Renal pelvis (tissue), 4 donors: ENCODE measurements around the gene IGFBP7. TPM values are rescaled to one million over a fixed set of nuclear protein-coding genes. Genes with fewer than 3 reads are reported as not detected.

Experiments
- DNase-seq: peaks from one replicate; pipeline ENCODE4 v3.0.0-alpha.2; 2013
- polyA plus RNA-seq, 3 donors: library from polyadenylated mRNA; unstranded; fragments of 120-200 nt; gene quantifications; one replicate each; pipeline ENCODE4 v1.2.1, GENCODE V29; 2013; ENCODE audit not compliant: insufficient read length in 3 of 3

IGFBP7 gene
- polyA plus RNA-seq, 3 donors, result 485 to 533 (median 497) TPM

DNA sequence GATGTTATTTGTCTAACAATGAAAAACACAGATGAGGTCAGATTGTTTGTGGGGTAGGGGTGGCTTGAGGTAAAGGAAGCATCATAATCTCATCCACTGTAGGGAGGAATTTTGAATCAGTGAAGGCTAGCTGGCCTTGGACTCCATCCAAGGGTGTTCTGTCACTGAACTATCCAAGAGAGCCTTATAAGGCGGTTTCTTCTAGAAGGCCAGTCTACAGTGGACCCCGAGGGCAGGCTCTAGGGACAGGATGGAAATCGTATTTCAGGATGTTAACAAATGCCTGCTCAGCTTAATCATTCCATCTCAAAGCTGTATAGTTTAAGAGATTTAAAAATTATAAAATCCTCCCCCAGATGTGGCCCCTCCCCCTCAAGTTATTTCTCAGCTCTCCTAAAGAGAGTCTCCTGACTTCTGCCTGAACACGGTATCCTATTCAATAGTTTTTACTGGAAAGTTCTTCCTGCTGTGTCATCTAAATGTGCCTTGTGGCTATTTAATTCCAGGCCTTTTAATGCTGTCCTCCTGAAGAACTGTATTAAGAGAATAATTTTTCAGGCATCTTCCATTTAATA is 8.0 kb downstream of the IGFBP7 start:
- DNase-seq, result peak; percentile 86

- DNase-seq, result no peak
Observed at GRCh38 chr4:57100979-57101651, 9.1 kb downstream of the IGFBP7 start.

GRCh38 chr4:57099363-57099762 is 10.8 kb downstream of the IGFBP7 start:
- DNase-seq, result no peak

GRCh38 chr4:57098941-57099340 is 11.2 kb downstream of the IGFBP7 start:
- no peak for DNase-seq

DNA sequence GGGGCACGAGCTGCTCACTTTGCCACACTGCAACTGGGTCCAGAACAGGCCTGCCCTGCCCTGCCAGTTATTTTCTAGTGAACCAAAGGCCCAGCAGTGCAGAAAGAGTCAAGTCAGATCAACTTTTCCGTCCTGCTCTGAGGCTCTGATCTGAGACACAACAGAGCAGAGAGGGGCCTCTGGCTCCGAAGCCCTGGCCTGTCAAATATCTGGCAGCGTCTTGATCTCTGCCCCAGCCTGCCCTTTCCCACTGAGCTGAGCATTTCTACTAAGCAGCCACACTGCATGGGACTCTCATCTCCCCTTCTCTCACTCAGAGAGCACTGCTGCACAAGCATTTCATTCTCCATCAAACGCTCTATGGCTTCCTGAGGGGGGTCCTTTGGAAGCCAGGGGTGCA is 11.8 kb downstream of the IGFBP7 start:
- DNase-seq, result no peak

GRCh38 chr4:57097711-57098110 is 12.5 kb downstream of the IGFBP7 start:
- no peak for DNase-seq

DNA sequence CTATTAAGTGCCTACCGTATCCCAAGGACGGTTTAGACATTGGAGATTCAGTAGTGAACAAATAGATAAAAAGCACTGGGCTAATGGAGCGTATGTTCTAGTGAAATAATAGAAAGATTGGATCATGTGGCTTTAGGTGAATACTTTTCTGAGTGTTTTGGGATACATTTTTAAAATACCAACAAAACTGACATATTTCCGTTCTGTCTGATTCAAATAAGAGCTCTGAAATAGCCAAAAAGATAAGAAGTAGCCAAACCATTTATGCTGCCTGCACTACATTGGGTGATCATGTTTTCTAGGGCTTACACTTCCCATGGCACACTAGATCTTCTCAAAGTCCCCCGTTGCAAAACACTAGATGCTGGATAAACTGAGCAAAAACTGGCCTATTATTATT is 14.2 kb downstream of the IGFBP7 start:
- no peak for DNase-seq

DNA sequence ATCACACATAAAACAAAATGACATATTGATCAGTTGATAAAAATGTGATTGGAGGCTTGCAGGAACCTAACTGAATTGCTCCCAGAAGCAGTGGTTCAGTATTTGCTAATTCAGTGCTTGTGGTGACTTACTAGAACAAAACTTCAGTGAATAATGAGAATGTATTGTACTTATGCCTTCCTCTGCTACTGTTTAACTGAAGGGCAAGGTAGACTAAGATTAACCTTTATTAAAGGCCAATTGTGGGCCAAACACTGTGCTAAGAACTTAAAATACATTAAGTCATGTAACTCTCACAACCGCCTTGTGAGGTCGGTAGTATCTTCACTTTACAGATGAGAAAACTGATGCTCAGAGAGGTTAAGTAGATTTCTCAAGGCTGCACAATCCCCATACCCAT is 14.9 kb downstream of the IGFBP7 start:
- no peak for DNase-seq

GRCh38 chr4:57094832-57095223 is 15.4 kb downstream of the IGFBP7 start:
- no peak for DNase-seq

- DNase-seq, result no peak
Observed at GRCh38 chr4:57093845-57094831, 16.0 kb downstream of the IGFBP7 start.

- DNase-seq, result no peak
Observed at GRCh38 chr4:57091657-57092162, 18.5 kb downstream of the IGFBP7 start.

DNA sequence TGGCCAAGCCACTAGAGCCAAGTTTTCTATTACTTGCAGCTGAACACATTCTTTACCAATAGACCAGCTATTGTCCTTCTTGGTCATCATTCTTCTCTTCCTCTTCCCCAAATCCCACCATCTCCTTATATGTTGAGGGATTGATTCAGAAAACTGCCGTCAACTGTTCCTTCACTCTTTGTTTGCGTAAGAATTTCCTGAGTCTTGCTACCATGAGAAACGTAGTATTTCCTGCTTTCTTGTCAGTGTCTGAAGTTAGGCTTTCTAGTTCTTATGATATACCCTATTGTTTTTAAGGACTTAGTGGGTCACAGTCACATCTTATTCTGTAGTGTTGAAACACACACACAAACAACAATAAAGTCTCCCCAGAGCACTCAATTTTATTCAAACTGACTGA is 20.1 kb downstream of the IGFBP7 start:
- no peak for DNase-seq

DNA sequence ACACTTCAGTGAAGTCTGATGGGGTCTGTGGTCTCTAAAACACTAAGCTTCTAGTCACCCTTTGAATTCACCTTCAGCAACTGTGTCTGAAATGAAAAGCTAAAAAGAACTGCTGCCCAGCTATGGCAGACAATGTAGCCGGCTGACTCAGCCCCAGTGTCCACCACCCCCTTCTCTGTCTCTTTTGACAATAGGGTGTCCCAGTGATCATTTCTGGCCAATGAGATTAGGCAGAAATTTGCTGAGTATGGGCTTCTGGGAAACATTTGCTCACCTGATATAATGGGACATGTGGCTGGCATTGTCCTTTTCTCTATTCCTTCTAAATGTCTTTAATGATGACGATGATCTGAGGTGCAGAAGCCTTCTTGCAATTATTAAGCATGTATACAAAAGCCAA is 20.6 kb downstream of the IGFBP7 start:
- DNase-seq, result no peak

- DNase-seq, result no peak
Observed at GRCh38 chr4:57086031-57086723, 24.0 kb downstream of the IGFBP7 start.

DNA sequence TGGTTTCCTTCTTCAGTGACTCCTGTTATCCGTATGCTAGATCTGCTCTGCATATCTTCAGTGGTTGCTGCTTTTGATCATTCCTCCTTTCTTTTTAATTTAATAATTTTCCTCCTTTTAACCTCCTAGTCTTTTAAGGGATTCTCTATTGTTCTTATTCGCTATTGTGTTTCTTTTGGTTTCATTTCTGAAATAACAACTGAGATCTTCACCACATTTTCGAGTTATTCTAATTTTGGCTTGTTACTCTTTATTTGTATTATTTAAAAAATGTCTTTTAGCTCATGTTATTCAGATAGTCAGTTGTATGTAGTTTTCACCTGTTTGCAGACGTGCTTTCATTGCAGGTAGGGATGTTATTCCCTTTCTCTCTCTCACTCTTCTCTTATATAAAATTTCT is 24.9 kb downstream of the IGFBP7 start:
- no peak for DNase-seq

DNA sequence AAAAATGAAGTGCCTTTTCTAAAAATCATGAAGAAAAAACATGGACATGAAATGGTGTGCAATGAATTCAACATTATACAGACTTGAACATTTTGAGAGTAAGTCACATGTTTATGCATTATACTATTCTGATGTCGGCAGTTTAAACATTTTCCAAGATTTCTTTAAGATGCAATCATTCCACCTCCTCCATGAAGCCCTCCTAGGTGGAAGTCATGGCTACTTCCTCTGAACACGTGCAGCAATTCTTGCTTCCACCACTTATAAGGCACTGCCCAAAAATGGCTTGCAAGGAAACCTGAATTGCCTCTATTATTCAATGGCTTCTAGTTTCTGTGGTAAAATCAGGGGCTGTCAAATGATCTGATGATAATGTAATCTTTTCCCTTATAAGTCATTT is 25.8 kb downstream of the IGFBP7 start:
- no peak for DNase-seq

DNA sequence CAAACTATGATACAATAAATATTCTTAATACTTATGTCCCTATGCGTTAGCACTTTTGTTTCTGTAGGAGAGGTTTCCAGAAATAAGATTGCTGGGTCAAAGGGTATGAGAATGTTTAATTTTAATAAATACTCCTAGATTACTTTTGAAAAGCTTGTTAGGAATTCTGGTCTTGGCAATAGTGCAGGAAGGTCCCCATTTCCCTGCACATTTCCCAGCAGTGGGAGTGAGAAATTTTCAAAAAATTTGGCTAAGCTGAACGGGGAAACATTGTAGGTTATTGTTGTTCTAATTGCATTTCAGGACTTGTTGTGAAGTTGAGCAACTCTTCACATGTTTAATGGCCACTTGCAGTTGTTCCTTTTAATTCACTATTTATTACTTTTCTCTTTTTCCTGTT is 27.1 kb downstream of the IGFBP7 start:
- DNase-seq, result no peak

GRCh38 chr4:57081651-57082621 is 28.2 kb downstream of the IGFBP7 start:
- no peak for DNase-seq

DNA sequence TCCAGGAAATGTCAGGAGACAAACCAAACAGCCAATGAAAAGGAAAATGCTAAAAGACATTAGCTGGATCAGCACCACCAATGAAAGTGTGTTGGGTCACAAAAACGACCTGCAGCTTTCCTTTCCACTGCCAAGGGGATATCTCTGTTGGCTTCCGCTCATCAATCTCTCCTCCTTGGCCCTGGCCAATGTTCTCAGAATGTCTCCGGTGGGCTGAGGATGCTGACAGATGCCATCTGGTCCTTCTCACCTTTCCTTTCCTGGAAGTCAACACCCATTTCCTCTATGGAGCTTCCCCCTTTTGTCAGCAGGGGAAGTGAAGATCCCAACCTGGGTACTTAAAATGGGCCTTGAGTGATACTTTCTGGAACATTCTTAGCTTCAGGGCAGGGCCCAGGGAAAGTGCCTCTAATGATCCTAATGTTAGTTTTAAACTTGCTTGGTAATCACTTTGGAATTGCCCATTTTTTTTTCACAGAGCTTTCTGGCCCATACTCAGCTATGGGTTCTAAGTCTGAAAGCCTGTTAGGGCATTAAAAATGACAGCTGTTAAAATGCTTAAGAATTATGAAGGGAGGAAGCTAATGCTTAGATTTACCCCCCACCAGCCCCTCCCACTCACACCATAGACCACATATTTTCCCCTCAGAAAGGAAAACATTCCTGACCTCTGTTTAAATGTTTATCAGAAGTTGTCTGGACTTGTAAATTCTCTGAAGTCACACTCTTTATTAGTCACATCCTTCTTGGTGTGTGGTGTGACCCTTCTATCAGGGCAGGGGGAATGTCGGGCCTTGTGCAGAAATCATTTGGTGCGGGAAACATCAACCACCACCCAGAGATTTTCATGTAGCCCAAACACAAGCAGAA is 29.2 kb downstream of the IGFBP7 start:
- DNase-seq, result peak; percentile 82
